HG03060 (cell line): ENCODE results near the gene CHI3L1.

ENCODE experiments used
- ATAC-seq: cut with Tn5 transposase; IDR thresholded peaks from one replicate; pipeline ENCODE4 v1.9.1; 2021; ENCODE audit warnings: low read depth, moderate number of reproducible peaks; ENCODE audit not compliant: unreplicated experiment

Gene CHI3L1

GRCh38 chr1:203170625-203171330, 15.7 kb downstream of the CHI3L1 start:
- ATAC-seq: no peak

- no peak for ATAC-seq
These were observed 16.6 kb downstream of the CHI3L1 start for GRCh38 chr1:203169770-203170520.

DNA sequence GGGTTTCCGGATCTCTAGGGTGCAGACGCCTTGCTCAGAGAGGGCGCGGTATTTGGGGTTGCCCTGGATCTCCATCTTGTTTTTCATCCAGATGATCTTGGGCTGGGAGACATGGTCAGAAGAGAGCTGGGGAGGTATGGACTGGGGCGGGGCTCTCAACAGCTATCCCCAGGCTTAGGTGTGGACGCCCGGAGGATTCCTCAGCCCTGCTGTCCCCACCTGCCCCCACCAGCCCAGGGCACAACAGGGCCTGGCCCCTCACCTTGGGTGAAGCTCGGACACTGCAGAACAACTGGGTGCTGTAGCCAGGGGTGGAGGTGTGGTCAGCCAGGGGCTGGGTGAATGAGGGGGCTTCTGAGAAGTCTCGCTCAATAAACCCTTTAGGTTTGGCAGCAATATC, 17.5 kb downstream of the CHI3L1 start:
- no peak for ATAC-seq

GRCh38 chr1:203168256-203168786, 18.2 kb downstream of the CHI3L1 start:
- no peak for ATAC-seq

DNA sequence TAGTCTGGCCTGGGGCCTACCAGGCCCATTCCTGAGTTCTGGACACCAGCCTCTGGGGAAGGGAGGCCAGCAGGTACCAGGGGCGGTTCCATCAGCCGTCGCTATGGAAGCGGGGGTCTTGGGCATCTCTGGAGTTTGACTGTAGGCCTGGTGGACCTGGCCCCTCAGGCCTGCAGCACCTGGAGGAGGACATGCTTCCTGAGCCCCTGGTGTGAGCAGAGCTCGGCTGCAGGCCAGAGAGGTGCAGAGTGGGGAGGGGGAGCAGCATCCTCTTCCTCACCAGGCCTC, 18.6 kb downstream of the CHI3L1 start:
- ATAC-seq: no peak

GRCh38 chr1:203167026-203167912, 19.2 kb downstream of the CHI3L1 start:
- no peak for ATAC-seq

- ATAC-seq: no peak
These were observed 20.1 kb downstream of the CHI3L1 start for GRCh38 chr1:203166192-203166940.

- no peak for ATAC-seq
These were observed 20.7 kb downstream of the CHI3L1 start for GRCh38 chr1:203165800-203166161.

DNA sequence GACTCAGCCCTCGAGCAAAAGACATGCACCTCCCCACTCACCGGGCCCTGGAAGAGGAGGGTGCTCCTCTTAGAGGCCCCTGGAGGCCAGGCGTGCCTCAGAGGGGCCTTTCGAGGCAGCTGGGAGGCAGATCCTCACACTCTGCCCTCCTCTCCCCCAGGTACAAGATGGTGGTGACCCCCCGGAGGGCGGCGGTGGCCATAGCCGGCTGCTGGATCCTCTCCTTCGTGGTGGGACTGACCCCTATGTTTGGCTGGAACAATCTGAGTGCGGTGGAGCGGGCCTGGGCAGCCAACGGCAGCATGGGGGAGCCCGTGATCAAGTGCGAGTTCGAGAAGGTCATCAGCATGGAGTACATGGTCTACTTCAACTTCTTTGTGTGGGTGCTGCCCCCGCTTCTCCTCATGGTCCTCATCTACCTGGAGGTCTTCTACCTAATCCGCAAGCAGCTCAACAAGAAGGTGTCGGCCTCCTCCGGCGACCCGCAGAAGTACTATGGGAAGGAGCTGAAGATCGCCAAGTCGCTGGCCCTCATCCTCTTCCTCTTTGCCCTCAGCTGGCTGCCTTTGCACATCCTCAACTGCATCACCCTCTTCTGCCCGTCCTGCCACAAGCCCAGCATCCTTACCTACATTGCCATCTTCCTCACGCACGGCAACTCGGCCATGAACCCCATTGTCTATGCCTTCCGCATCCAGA, 21.3 kb downstream of the CHI3L1 start:
- ATAC-seq: no peak

DNA sequence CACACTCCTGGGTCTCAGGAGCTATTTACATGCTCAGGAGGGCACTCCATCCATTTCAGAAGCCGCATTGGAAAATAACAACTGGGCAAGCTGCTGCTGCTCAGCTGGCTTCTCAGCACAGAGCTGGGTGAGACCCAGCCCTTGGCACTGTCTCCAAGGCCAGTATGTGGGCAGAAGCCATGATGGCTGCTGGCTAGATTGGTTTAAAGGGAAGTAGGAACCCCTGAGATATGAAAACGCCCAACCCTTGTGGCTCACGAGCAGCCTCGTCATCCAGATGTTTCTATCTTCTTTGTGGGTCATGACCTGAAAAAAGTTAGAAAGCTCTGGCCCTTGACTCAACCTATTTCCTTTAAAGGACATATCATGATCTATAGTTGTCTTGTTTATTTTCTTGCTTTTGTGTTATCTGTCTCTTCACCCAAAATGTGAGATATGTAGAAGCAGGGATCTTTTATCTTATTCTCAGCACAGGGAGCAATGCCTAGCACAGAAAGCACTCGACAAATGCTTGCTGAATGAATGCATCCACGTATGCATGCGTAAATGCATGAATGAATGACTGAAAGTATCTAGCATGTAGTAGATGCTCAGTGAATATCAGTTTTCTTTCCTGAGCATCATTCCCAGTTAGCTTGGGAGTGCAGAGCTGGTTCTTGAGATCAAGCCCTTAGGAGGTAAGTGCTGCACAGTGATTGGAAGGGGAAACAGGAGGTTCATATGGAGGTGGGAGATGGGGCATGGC, 22.4 kb downstream of the CHI3L1 start:
- ATAC-seq: no peak

DNA sequence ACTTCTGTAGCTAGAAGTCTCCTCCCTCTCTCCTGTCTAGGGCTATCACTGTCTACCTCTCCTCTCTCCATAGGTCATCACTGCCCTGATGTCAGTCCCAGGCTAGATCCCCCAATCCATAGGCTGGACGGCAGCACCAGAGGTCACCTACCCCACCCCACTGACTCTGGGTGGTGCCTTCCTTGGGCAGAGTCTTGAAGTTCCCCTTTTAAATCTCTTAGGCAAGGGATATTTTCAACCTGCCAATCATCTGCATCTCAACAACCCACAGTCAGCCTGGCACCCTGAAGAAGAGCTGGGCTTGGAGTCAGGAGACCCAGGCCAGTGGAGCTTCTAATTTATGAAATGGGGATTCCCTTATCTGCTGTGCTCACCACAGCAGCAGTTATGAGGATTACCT, 24.1 kb downstream of the CHI3L1 start:
- no peak for ATAC-seq

GRCh38 chr1:203161703-203162102, 24.8 kb downstream of the CHI3L1 start:
- no peak for ATAC-seq

- no peak for ATAC-seq
These were observed 25.3 kb downstream of the CHI3L1 start for GRCh38 chr1:203161175-203161574.

DNA sequence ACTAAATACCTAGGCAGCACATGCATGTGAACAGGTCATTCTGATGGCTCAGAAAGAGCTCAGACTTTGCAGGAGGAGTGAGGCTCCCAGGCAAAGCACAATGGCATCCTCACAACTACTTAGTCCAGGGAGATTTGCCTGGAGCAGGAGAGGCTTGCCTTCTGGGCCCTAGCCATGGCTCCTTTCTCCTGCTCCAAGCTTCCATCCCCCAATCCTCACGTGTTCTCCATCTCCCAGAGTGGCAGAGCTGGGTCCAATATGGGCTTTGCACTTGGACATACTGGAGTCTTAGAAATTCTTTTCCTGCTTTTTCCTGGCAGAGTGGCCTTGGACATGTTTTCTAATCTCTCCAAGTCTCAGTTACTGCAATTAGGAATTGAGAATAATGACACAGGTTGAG, 26.7 kb downstream of the CHI3L1 start:
- ATAC-seq: no peak

DNA sequence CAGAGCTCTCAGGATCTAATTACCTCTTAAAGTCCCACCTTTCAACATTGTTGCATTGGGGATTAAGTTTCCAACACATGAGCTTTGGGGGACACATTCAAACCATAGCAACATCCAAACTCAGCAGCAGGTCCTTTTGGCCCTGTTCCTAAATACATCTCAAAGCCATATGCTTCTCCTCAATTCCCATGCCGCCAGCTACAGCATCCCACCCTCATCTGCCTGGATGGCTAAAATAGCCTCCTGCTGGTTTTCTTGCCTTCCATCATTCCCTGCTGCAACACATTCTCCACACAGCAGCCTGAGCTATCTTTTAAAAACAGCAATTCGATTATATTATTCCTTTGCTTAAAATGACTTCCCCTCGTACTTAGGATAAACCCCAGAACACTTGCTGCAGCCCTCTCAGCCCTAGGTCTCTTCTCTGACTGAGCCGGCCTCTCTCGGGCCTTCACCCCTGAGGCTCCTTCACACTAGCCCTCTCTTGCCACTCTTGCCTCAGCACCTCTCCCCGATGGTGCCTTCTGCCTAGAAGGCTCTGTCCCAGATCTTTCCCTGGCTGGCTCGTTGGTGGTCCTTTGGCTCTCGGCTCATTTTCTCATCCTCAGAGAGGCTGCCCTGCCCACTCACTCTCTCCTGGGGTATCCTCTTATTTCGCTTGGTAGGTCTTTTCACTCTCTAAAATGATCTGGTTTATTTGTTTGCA, 27.4 kb downstream of the CHI3L1 start:
- no peak for ATAC-seq

DNA sequence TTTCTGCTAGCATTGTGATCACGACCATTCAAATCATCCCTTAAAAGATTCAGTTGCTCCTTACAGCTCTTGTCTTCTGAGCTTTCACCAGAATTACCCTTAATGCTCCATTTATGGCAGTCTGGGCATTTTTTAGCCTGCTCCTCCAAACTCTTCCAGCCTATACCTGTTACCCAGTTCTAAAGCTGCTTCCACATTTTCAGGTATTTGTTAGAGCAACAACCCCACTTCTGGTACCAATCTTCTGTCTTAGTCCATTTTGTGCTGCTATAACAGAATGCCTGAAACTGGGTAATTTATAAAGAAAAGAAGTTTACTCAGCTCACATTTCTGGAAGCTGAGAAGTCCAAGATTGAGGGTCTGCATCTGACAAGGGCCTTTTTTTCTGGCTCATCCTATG, 28.1 kb downstream of the CHI3L1 start:
- no peak for ATAC-seq

DNA sequence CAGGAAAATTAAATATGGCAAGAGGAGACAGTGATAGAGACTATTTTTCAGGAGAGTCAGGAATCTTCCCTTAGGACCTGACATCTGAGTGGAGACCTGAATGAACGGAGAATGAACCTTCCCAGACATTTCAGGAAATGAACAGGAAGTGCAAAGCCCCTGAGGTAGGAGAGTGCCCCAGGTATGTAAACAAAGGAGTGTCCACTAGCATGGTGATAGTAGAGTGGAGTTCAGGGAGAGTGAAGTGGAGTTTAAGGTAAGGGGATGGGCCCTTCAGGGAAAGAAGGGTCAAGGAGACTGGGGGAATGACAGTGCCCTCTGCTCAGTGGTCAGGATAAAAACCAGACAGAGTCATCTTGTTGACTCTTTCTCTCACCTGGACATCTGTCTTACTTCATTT, 30.2 kb downstream of the CHI3L1 start:
- no peak for ATAC-seq

GRCh38 chr1:203153989-203154821, 32.3 kb downstream of the CHI3L1 start:
- no peak for ATAC-seq
